Activated CD8-positive, alpha-beta memory T cell treated with anti-CD3 and anti-CD28 coated beads, Interleukin-2, amount 10 ng/mL, durations not matched to agents 7 days and 5 days (primary cell): ENCODE measurements around the gene SCN8A. TPM values are rescaled to one million over a fixed set of nuclear protein-coding genes. Genes with fewer than 3 reads are reported as not detected.
"Not testable (repeated sequence)": the region's sequence is repeated elsewhere in the genome, so short reads cannot be mapped to it uniquely, and the experiment has no call there.

Source experiments
- ATAC-seq: fragments of 150-1000 bp; cut with Tn5 transposase; one replicate; pipeline ENCODE4 v1.10.0; 2021; ENCODE audit warnings: moderate library complexity
- CTCF ChIA-PET: fragments of 350-600 bp; sonication (Branson Sonifier 250); formaldehyde crosslinking; loops from one replicate; lab custom pipeline; 2021; ENCODE audit warnings: antibody characterized with exemption; lab: Charles Lee
- DNase-seq: peaks from one replicate; pipeline ENCODE4 v3.0.0-alpha.2; 2020
- H3K27ac Mint-ChIP-seq: one replicate; pipeline ENCODE4 v1.8.0; 2021; ENCODE audit warnings: mild to moderate bottlenecking, mixed read lengths
- H3K27me3 Mint-ChIP-seq: one replicate; pipeline ENCODE4 v1.8.0; 2021; ENCODE audit warnings: mixed read lengths
- H3K36me3 Mint-ChIP-seq: one replicate; pipeline ENCODE4 v1.8.0; 2021; ENCODE audit warnings: mild to moderate bottlenecking, mixed read lengths
- H3K4me1 Mint-ChIP-seq: one replicate; pipeline ENCODE4 v1.8.0; 2021; ENCODE audit warnings: mixed read lengths
- H3K4me3 Mint-ChIP-seq: one replicate; pipeline ENCODE4 v1.8.0; 2021; ENCODE audit warnings: mild to moderate bottlenecking, moderate library complexity, mixed read lengths
- H3K9me3 Mint-ChIP-seq: one replicate; pipeline ENCODE4 v1.8.0; 2022; ENCODE audit warnings: low read depth, mixed read lengths
- total RNA-seq, 2 experiments: library from RNA; stranded (reverse); gene quantifications; one replicate each; pipeline ENCODE4 v1.2.3, GENCODE V29; 2021

SCN8A gene
- total RNA-seq, 2 experiments from 2014 or later: 1.3 to 2.3 TPM

GRCh38 chr12:51631591-51631990 is 40.6 kb downstream of the SCN8A start:
- Mint-ChIP-seq H3K27ac (no peak overlapping the region), H3K9me3 (no peaks in the 10 kb centered on the region), H3K36me3 (no peaks in the 10 kb centered on the region), H3K27me3 (peaks cover 33% of the 10 kb centered on the region), H3K4me3 (no peak overlapping the region), H3K4me1 (no peaks in the 10 kb centered on the region)
- DNase-seq: no peak
- CTCF ChIA-PET: no interaction called here
- no peak for ATAC-seq

GRCh38 chr12:51632623-51633022 is 41.6 kb downstream of the SCN8A start:
- H3K4me3 Mint-ChIP-seq: no peak overlapping the region
- no peak overlapping the region for H3K27ac Mint-ChIP-seq
- H3K27me3 Mint-ChIP-seq: peaks cover 30% of the 10 kb centered on the region
- H3K36me3 Mint-ChIP-seq: no peaks in the 10 kb centered on the region
- CTCF ChIA-PET: no interaction called here
- H3K4me1 Mint-ChIP-seq: no peaks in the 10 kb centered on the region
- no peaks in the 10 kb centered on the region for H3K9me3 Mint-ChIP-seq
- DNase-seq (no peak), ATAC-seq (no peak)

- Mint-ChIP-seq H3K9me3 (peaks cover 2% of the 10 kb centered on the region), H3K27me3 (peaks cover 20% of the 10 kb centered on the region), H3K4me1 (no peaks in the 10 kb centered on the region), H3K4me3 (no peak overlapping the region), H3K36me3 (no peaks in the 10 kb centered on the region), H3K27ac (no peak overlapping the region)
- ATAC-seq (no peak), DNase-seq (no peak)
- CTCF ChIA-PET: no interaction called here
Measured at GRCh38 chr12:51635346-51635745, 44.3 kb downstream of the SCN8A start.

DNA sequence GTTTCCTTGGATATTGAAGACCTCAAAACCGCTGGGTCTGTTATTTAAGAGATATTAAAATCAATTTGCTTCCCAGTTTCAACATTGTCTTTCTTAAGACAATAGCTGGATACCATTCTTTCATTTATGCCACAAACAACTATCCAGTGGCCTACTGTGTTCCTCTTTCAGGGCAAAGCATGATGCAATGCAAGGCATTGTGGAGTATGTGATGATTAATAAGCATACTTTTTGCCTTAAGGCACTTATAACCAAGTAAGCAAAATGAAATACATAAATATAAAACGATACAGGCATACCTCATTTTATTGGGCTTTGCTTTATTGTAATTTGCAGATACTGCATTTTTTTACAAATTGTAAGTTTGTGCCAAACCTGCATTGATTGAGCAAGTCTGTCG is 45.5 kb downstream of the SCN8A start:
- H3K27me3 Mint-ChIP-seq: peaks cover 13% of the 10 kb centered on the region
- H3K36me3 Mint-ChIP-seq: no peaks in the 10 kb centered on the region
- H3K4me1 Mint-ChIP-seq: no peaks in the 10 kb centered on the region
- peaks cover 2% of the 10 kb centered on the region for H3K9me3 Mint-ChIP-seq
- ATAC-seq: no peak
- CTCF ChIA-PET: no interaction called here
- no peak for DNase-seq
- H3K4me3 Mint-ChIP-seq: no peak overlapping the region
- no peak overlapping the region for H3K27ac Mint-ChIP-seq

GRCh38 chr12:51636986-51637385 is 46.0 kb downstream of the SCN8A start:
- no peak for DNase-seq
- no peak for ATAC-seq
- Mint-ChIP-seq H3K27ac (no peak overlapping the region), H3K4me1 (no peaks in the 10 kb centered on the region), H3K27me3 (peaks cover 17% of the 10 kb centered on the region), H3K4me3 (no peak overlapping the region), H3K36me3 (no peaks in the 10 kb centered on the region), H3K9me3 (peaks cover 2% of the 10 kb centered on the region)
- CTCF ChIA-PET: no interaction called here

- no peak overlapping the region for H3K27ac Mint-ChIP-seq
- H3K9me3 Mint-ChIP-seq: peaks cover 2% of the 10 kb centered on the region
- no peaks in the 10 kb centered on the region for H3K36me3 Mint-ChIP-seq
- H3K4me1 Mint-ChIP-seq: no peaks in the 10 kb centered on the region
- H3K4me3 Mint-ChIP-seq: no peak overlapping the region
- H3K27me3 Mint-ChIP-seq: peaks cover 12% of the 10 kb centered on the region
- ATAC-seq: no peak
- DNase-seq: no peak
- CTCF ChIA-PET: interaction anchor here (0.6 kb wide), 1 partner anchor 118 kb away, joined by 3 read pairs; no protein-coding TSS in a partner anchor
Measured at GRCh38 chr12:51639361-51639760, 48.3 kb downstream of the SCN8A start.

DNA sequence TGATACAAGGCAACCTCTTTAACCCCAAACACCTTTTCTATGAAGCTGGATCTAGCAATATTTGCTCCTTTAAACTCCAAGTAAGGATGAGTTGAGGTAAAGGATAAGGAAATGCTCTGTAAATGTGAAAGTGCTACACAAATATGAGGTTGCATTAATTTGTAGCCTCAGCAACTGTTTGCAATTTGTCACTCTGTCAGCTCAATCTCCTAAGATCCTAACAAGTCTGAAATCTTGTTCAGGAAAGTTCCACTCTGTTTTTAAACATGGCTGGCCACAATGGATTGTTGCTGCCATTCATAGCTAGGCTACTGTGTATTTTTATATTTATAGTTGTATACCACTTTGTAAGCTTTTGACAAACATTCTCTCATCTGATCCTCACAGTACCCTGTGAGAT is 51.3 kb downstream of the SCN8A start:
- Mint-ChIP-seq H3K4me3 (no peak overlapping the region), H3K27me3 (peaks cover 8% of the 10 kb centered on the region), H3K27ac (no peak overlapping the region), H3K36me3 (no peaks in the 10 kb centered on the region), H3K9me3 (peaks cover 2% of the 10 kb centered on the region), H3K4me1 (no peaks in the 10 kb centered on the region)
- DNase-seq: no peak
- CTCF ChIA-PET: no interaction called here
- ATAC-seq: no peak

GRCh38 chr12:51643951-51644350 is 52.9 kb downstream of the SCN8A start:
- no peak for ATAC-seq
- Mint-ChIP-seq H3K27me3 (peaks cover 8% of the 10 kb centered on the region), H3K27ac (no peak overlapping the region), H3K9me3 (no peaks in the 10 kb centered on the region), H3K36me3 (no peaks in the 10 kb centered on the region), H3K4me3 (no peak overlapping the region), H3K4me1 (no peaks in the 10 kb centered on the region)
- CTCF ChIA-PET: no interaction called here
- no peak for DNase-seq

DNA sequence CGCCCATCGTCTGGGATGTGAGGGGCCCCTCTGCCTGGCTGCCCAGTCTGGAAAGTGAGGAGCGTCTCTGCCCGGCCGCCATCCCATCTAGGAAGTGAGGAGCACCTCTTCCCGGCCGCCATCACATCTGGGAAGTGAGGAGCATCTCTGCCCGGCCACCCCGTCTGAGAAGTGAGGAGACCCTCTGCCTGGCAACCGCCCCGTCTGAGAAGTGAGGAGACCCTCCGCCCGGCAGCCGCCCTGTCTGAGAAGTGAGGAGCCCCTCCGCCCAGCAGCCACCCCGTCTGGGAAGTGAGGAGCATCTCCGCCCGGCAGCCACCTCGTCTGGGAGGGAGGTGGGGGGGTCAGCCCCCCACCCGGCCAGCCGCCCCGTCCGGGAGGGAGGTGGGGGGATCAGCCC is 53.7 kb downstream of the SCN8A start:
- H3K27me3 Mint-ChIP-seq, DNase-seq, H3K4me1 Mint-ChIP-seq, H3K27ac Mint-ChIP-seq, H3K4me3 Mint-ChIP-seq, H3K36me3 Mint-ChIP-seq, ATAC-seq, CTCF ChIA-PET, H3K9me3 Mint-ChIP-seq: not testable (repeated sequence)

DNA sequence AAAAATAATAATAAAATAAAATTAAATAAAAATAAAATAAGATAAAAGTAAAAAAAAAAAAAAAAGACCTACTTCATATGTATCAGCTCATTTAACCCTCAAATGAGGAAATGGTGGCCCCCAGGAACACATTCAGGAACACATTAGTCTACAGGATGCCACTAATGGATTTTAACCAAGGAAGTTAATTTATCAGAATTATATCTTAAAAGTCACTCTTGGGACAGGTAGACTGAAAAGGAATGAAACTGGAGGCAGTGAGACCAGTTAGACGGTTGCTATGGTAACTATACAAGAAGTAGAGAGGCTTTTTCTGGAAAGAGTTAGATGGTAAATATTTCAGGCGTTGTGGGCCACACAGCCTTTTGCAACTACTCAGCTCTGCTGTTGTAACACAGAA is 54.9 kb downstream of the SCN8A start:
- no peak for ATAC-seq
- no peak overlapping the region for H3K27ac Mint-ChIP-seq
- no peak for DNase-seq
- H3K9me3 Mint-ChIP-seq: no peaks in the 10 kb centered on the region
- H3K4me1 Mint-ChIP-seq: no peaks in the 10 kb centered on the region
- H3K27me3 Mint-ChIP-seq: peaks cover 5% of the 10 kb centered on the region
- H3K36me3 Mint-ChIP-seq: no peaks in the 10 kb centered on the region
- no peak overlapping the region for H3K4me3 Mint-ChIP-seq
- CTCF ChIA-PET: no interaction called here

DNA sequence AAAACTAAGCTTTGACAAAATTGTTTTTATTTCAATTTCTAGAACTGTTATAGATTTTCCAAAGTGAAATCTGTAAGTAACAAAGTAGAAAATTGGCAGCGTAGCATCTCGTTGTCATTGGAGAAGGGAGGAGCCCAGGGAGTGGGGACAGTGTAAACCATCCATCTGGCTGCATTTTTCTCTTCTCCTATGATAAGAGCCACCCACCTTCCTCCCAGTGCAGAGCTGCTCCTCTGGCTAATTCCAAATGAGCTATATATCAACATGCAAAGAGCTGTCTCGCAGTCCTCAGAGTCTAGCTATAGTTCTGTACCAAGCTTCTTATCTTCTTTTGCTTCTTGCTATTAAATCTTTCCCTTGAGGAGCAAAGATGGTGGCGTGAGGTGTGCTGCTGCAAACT is 56.6 kb downstream of the SCN8A start:
- no peaks in the 10 kb centered on the region for H3K9me3 Mint-ChIP-seq
- no peaks in the 10 kb centered on the region for H3K4me1 Mint-ChIP-seq
- DNase-seq (no peak), ATAC-seq (no peak)
- H3K4me3 Mint-ChIP-seq: no peak overlapping the region
- CTCF ChIA-PET: no interaction called here
- no peaks in the 10 kb centered on the region for H3K36me3 Mint-ChIP-seq
- peaks cover 7% of the 10 kb centered on the region for H3K27me3 Mint-ChIP-seq
- no peak overlapping the region for H3K27ac Mint-ChIP-seq

DNA sequence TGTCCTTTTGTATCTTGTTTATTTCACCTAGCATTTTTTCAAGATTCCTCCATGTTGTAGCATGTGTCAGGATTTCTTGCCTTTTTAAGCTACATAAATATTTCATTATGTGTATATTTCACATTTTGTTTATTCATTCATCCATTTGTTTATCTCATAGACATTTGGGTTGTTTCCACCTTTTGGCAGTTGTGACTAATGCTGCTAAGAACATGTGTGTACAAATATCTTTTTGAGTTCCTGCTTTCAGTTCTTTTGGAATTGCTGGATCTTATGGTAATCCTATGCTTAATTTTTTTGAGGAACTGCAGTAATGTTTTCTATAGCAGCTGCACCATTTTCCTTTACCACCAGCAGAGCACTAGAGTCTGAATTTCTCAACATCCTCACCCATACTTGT is 62.4 kb downstream of the SCN8A start:
- no peaks in the 10 kb centered on the region for H3K36me3 Mint-ChIP-seq
- ATAC-seq (no peak), DNase-seq (no peak)
- peaks cover 34% of the 10 kb centered on the region for H3K27me3 Mint-ChIP-seq
- H3K4me1 Mint-ChIP-seq: no peaks in the 10 kb centered on the region
- no peak overlapping the region for H3K4me3 Mint-ChIP-seq
- CTCF ChIA-PET: no interaction called here
- no peak overlapping the region for H3K27ac Mint-ChIP-seq
- no peaks in the 10 kb centered on the region for H3K9me3 Mint-ChIP-seq

- CTCF ChIA-PET: no interaction called here
Measured at GRCh38 chr12:51661199-51661598, 70.2 kb downstream of the SCN8A start.

DNA sequence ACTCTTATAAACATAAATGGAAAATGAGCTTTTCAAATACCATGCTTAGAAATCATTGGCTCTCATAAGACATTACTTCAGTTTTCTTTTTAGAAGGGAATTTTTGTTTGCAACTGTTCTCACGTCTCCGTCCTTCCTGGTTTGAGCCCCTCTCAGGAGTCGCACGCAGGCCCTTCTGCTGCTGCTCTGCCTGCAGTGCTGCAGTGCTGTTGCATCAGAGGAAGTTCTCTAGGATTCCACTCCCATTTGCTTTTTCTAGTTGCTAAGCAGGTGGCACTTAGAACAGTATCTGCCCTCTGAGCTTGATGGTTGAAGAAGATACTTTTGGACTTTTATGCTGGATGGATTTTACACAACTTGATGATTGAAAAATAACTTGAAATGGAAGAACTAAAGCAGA is 70.8 kb downstream of the SCN8A start:
- Mint-ChIP-seq H3K27ac (no peak overlapping the region), H3K36me3 (no peaks in the 10 kb centered on the region), H3K9me3 (no peaks in the 10 kb centered on the region), H3K4me3 (no peak overlapping the region), H3K27me3 (peaks cover 33% of the 10 kb centered on the region), H3K4me1 (no peaks in the 10 kb centered on the region)
- DNase-seq (no peak), ATAC-seq (no peak)
- CTCF ChIA-PET: no interaction called here

More at GRCh38 chr12:51661199-51661598, 70.2 kb downstream of the SCN8A start:
- DNase-seq: no peak
- H3K9me3 Mint-ChIP-seq: no peaks in the 10 kb centered on the region
- no peak for ATAC-seq
- no peak overlapping the region for H3K4me3 Mint-ChIP-seq
- no peaks in the 10 kb centered on the region for H3K36me3 Mint-ChIP-seq
- peaks cover 37% of the 10 kb centered on the region for H3K27me3 Mint-ChIP-seq
- no peaks in the 10 kb centered on the region for H3K4me1 Mint-ChIP-seq
- no peak overlapping the region for H3K27ac Mint-ChIP-seq

- Mint-ChIP-seq H3K36me3 (no peaks in the 10 kb centered on the region), H3K4me1 (no peaks in the 10 kb centered on the region), H3K27ac (no peak overlapping the region), H3K4me3 (no peak overlapping the region), H3K9me3 (no peaks in the 10 kb centered on the region), H3K27me3 (peaks cover 27% of the 10 kb centered on the region)
- ATAC-seq (no peak), DNase-seq (no peak)
- CTCF ChIA-PET: no interaction called here
Measured at GRCh38 chr12:51662728-51663154, 71.7 kb downstream of the SCN8A start.
